Astrocyte (in vitro differentiated cells and primary cell): ENCODE data around the gene KLHL5.

Source experiments
- CTCF ChIP-seq: IDR thresholded peaks from 2 replicates; pipeline ENCODE4 v1.5.1; 2011; ENCODE audit warnings: low read depth, mild to moderate bottlenecking, inconsistent platforms, low read length, moderate library complexity; ENCODE audit not compliant: insufficient read depth
- EZH2 ChIP-seq: IDR thresholded peaks from 2 replicates; pipeline ENCODE4 v1.6.1; 2012; ENCODE audit warnings: mild to moderate bottlenecking, low read length, inconsistent platforms; ENCODE audit not compliant: insufficient read depth

- no peak for TF ChIP-seq CTCF
- TF ChIP-seq EZH2: no peak
Observed at GRCh38 chr4:39118034-39118658, 56.1 kb downstream of the KLHL5 start.
